Panc1 (cell line): Measurements from ENCODE around the gene NTNG1.

Experiments
- CTCF ChIP-seq: fragments of 450-650 bp; IDR thresholded peaks from 2 replicates; pipeline ENCODE4 v1.5.1; 2017; ENCODE audit warnings: mild to moderate bottlenecking
- POLR2AphosphoS5 ChIP-seq: IDR thresholded peaks from 2 replicates; pipeline ENCODE4 v1.6.1; 2012; ENCODE audit warnings: mild to moderate bottlenecking, low read depth, low read length, moderate library complexity
- TCF7L2 ChIP-seq: IDR thresholded peaks from 2 replicates; pipeline ENCODE4 v1.6.1; 2011; ENCODE audit warnings: mild to moderate bottlenecking, low read depth, low read length, inconsistent platforms
- TF ChIP-seq, protein P1 (sequence below), 2 experiments: IDR thresholded peaks; 2 replicates each; pipeline ENCODE4 v1.6.1; 2011 to 2012; ENCODE audit warnings: low read depth in 2 of 2, control low read depth in 1 of 2, low read length in 1 of 2, mild to moderate bottlenecking in 1 of 2, moderate library complexity in 1 of 2; ENCODE audit not compliant: insufficient read depth in 1 of 2

DNA sequence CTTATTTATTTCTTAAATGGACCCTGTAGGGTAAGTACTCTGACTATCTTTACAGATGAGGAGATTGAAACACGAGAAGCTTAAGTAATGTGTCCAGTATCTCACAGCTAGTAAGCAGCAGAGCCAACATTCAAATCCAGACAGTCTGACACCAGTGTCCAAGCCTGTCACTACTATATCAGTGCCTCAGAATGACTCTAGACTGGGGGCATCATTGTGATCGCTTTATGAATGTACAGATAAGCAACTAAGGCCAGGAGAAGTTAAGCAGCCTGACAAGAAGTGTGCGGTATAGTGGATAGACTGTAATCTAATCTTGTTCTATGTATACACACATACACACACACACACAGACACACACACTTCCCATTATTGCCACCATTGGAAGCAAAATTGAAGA lies 158.7 kb downstream of the NTNG1 start:
- TF ChIP-seq CTCF (no peak), POLR2AphosphoS5 (no peak), TCF7L2 (no peak)
- TF ChIP-seq, protein P1, sequence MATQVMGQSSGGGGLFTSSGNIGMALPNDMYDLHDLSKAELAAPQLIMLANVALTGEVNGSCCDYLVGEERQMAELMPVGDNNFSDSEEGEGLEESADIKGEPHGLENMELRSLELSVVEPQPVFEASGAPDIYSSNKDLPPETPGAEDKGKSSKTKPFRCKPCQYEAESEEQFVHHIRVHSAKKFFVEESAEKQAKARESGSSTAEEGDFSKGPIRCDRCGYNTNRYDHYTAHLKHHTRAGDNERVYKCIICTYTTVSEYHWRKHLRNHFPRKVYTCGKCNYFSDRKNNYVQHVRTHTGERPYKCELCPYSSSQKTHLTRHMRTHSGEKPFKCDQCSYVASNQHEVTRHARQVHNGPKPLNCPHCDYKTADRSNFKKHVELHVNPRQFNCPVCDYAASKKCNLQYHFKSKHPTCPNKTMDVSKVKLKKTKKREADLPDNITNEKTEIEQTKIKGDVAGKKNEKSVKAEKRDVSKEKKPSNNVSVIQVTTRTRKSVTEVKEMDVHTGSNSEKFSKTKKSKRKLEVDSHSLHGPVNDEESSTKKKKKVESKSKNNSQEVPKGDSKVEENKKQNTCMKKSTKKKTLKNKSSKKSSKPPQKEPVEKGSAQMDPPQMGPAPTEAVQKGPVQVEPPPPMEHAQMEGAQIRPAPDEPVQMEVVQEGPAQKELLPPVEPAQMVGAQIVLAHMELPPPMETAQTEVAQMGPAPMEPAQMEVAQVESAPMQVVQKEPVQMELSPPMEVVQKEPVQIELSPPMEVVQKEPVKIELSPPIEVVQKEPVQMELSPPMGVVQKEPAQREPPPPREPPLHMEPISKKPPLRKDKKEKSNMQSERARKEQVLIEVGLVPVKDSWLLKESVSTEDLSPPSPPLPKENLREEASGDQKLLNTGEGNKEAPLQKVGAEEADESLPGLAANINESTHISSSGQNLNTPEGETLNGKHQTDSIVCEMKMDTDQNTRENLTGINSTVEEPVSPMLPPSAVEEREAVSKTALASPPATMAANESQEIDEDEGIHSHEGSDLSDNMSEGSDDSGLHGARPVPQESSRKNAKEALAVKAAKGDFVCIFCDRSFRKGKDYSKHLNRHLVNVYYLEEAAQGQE (IDR thresholded peaks at IDR 0.05; ENCODE audit: insufficient read depth in 1 of 2, low read depth in 2 of 2, low read length in 1 of 2), result no peak
